ENCODE data around the gene GPC6.

Gene GPC6

GRCh38 chr13:93708308-93709075 is 481.9 kb downstream of the GPC6 start:
- DNase-seq, result no peak

- DNase-seq, result no peak
Observed at GRCh38 chr13:93709506-93710244, 483.1 kb downstream of the GPC6 start.

GRCh38 chr13:93714171-93714570 is 487.6 kb downstream of the GPC6 start:
- no peak for DNase-seq

GRCh38 chr13:93715866-93716265 is 489.3 kb downstream of the GPC6 start:
- DNase-seq, result no peak

GRCh38 chr13:93716623-93717022 is 490.0 kb downstream of the GPC6 start:
- DNase-seq, result no peak

GRCh38 chr13:93721483-93721882 is 494.9 kb downstream of the GPC6 start:
- no peak for DNase-seq

- DNase-seq, result no peak
Observed at GRCh38 chr13:93723316-93723715, 496.7 kb downstream of the GPC6 start.

GRCh38 chr13:93724187-93724586 is 497.6 kb downstream of the GPC6 start:
- no peak for DNase-seq

GRCh38 chr13:93726173-93726957 is 499.8 kb downstream of the GPC6 start:
- DNase-seq, result no peak

GRCh38 chr13:93727211-93728141 is 500.9 kb downstream of the GPC6 start:
- DNase-seq, result no peak

GRCh38 chr13:93729383-93729782 is 502.8 kb downstream of the GPC6 start:
- DNase-seq, result no peak

- no peak for DNase-seq
Observed at GRCh38 chr13:93730780-93731179, 504.2 kb downstream of the GPC6 start.

GRCh38 chr13:93732186-93732585 is 505.6 kb downstream of the GPC6 start:
- no peak for DNase-seq

- DNase-seq, result no peak
Observed at GRCh38 chr13:93736081-93736480, 509.5 kb downstream of the GPC6 start.

- no peak for DNase-seq
Observed at GRCh38 chr13:93736909-93737308, 510.3 kb downstream of the GPC6 start.

- no peak for DNase-seq
Observed at GRCh38 chr13:93740334-93740733, 513.7 kb downstream of the GPC6 start.

GRCh38 chr13:93744033-93744432 is 517.4 kb downstream of the GPC6 start:
- DNase-seq, result no peak

- no peak for DNase-seq
Observed at GRCh38 chr13:93744886-93745285, 518.3 kb downstream of the GPC6 start.

- DNase-seq, result no peak
Observed at GRCh38 chr13:93745884-93746283, 519.3 kb downstream of the GPC6 start.

GRCh38 chr13:93746589-93746988 is 520.0 kb downstream of the GPC6 start:
- DNase-seq, result no peak

GRCh38 chr13:93750676-93751075 is 524.1 kb downstream of the GPC6 start:
- no peak for DNase-seq

- DNase-seq, result no peak
Observed at GRCh38 chr13:93751117-93751516, 524.5 kb downstream of the GPC6 start.

Data from activated CD4-positive, alpha-beta T cell treated with anti-CD3 and anti-CD28 coated beads, Interleukin-2, amount 50 U/mL, for 48 hours (primary cell).